Kidney (tissue), 14 donors: Measurements from ENCODE around the gene ATG16L2. TPM values are rescaled to one million over a fixed set of nuclear protein-coding genes. Genes with fewer than 3 reads are reported as not detected.

Experiments used
- DNase-seq, 5 donors: peaks; one replicate each; pipeline ENCODE4 v3.0.0-alpha.2; 2013 to 2020
- FAIRE-seq: peaks from 2 replicates; lab custom pipeline; 2012; peaks lifted over from hg19 to GRCh38; lab: Jason Lieb, UNC
- H3K27ac ChIP-seq, 2 donors: one replicate each; pipeline ENCODE4 v1.7.0; 2013; ENCODE audit warnings: low read depth in 2 of 2, low read length in 2 of 2, inconsistent platforms in 1 of 2
- H3K27me3 ChIP-seq: one replicate; pipeline ENCODE4 v1.7.1; 2013; ENCODE audit warnings: low read length, inconsistent platforms; ENCODE audit not compliant: control insufficient read depth, insufficient read depth
- H3K36me3 ChIP-seq, 3 donors: one replicate each; pipeline versions ENCODE4 v1.7.0 to v1.7.1; 2013; ENCODE audit warnings: low read length in 3 of 3, control low read depth in 1 of 3, inconsistent platforms in 1 of 3; ENCODE audit not compliant: insufficient read depth in 3 of 3, control insufficient read depth in 2 of 3
- H3K4me1 ChIP-seq, 3 donors: one replicate each; pipeline versions ENCODE4 v1.7.0 to v1.7.1; 2013; ENCODE audit warnings: low read length in 3 of 3, inconsistent platforms in 1 of 3, low read depth in 1 of 3; ENCODE audit not compliant: control insufficient read depth in 2 of 3, insufficient read depth in 2 of 3
- H3K4me3 ChIP-seq, 3 donors: one replicate each; pipeline versions ENCODE4 v1.7.0 to v1.8.1; 2013; ENCODE audit warnings: low read length in 3 of 3, control low read depth in 1 of 3, inconsistent platforms in 1 of 3
- H3K9ac ChIP-seq, 3 donors: one replicate each; pipeline versions ENCODE4 v1.7.0 to v1.7.1; 2013; ENCODE audit warnings: low read length in 3 of 3, control low read depth in 1 of 3, inconsistent platforms in 1 of 3
- H3K9me3 ChIP-seq, 3 donors: one replicate each; pipeline versions ENCODE4 v1.7.0 to v1.7.1; 2013; ENCODE audit warnings: low read length in 3 of 3, control low read depth in 1 of 3, inconsistent platforms in 1 of 3; ENCODE audit not compliant: control insufficient read depth in 2 of 3, insufficient read depth in 1 of 3
- intact Hi-C: fragments of 100-400 bp; cut with DNase I; formaldehyde crosslinking; loops from one replicate; pipeline ENCODE4 v1.11.1; 2022
- microRNA-seq: library from miRNA; unstranded; fragments of <30 nt; microRNA quantifications from one replicate; pipeline ENCODE4 v1.2.0, GENCODE V29; 2020
- polyA plus RNA-seq: library from polyadenylated mRNA; stranded (reverse); fragments of 350-450 nt; fragmentation: Illumina TruSeq; extraction: RNeasy Lipid Tissue Mini Kit (QIAGEN cat#74804); gene quantifications from one replicate; pipeline ENCODE4 v1.2.3, GENCODE V29; 2014; ENCODE audit warnings: low read depth, low replicate concordance; ENCODE audit not compliant: insufficient read depth
- total RNA-seq: library from RNA; stranded (reverse); fragmentation: NEBNext Ultra II Directional; extraction: Animal tissue kit (Norgen Biotek cat#: 25700); gene quantifications from one replicate; pipeline ENCODE4 v1.2.1, GENCODE V29; 2021
- TF ChIP-seq, protein P1 (sequence below): IDR thresholded peaks from 3 replicates; pipeline ENCODE4 v1.5.1; 2012; ENCODE audit warnings: mild to moderate bottlenecking, moderate library complexity, borderline replicate concordance; ENCODE audit not compliant: insufficient read depth; ENCODE audit errors: extremely low read depth
- donor health status: control.
- donor health status: control.
- donor health status: control.
- donor health status: control.
- donor health status: control.
- donor health status: DM: yes; HTN: yes; CAD: no.
- donor health status: Normal renal cell carcinoma (clear cell type).

The ATG16L2 gene
- total and polyA plus RNA-seq, 2 donors from 2014 or later, result 16.1 to 38.6 TPM

DNA sequence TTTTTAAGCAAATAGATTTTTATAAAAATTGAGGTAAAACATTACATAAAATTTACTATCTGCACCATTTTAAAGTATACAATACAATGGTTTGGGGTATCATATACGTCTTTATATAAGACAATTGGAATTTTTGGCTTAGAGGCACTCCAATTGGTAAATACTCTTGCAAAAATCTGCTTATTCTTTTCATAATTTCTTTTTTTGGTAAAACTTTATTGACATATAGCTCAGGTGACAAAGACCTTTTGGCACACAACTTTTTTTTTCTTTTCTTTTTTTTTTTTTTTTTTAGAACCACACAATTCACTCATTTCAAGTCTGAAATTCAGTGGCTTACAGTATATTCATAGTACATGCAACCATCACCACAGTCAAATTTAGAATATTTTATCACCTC lies 57.8 kb downstream of the ATG16L2 start:
- intact Hi-C loops, result no loop called here
- no peak overlapping the region for H3K27ac ChIP-seq
- FAIRE-seq (peak; percentile 19), DNase-seq (no peak)
- H3K27me3 ChIP-seq, result no peaks in the 10 kb centered on the region
- H3K9ac ChIP-seq, result no peak overlapping the region
- H3K36me3 ChIP-seq, result no peaks in the 10 kb centered on the region
- TF ChIP-seq, protein P1, sequence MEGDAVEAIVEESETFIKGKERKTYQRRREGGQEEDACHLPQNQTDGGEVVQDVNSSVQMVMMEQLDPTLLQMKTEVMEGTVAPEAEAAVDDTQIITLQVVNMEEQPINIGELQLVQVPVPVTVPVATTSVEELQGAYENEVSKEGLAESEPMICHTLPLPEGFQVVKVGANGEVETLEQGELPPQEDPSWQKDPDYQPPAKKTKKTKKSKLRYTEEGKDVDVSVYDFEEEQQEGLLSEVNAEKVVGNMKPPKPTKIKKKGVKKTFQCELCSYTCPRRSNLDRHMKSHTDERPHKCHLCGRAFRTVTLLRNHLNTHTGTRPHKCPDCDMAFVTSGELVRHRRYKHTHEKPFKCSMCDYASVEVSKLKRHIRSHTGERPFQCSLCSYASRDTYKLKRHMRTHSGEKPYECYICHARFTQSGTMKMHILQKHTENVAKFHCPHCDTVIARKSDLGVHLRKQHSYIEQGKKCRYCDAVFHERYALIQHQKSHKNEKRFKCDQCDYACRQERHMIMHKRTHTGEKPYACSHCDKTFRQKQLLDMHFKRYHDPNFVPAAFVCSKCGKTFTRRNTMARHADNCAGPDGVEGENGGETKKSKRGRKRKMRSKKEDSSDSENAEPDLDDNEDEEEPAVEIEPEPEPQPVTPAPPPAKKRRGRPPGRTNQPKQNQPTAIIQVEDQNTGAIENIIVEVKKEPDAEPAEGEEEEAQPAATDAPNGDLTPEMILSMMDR, result no peak
- H3K4me1 ChIP-seq, result no peaks in the 10 kb centered on the region
- no peak overlapping the region for H3K4me3 ChIP-seq
- no peaks in the 10 kb centered on the region for H3K9me3 ChIP-seq

DNA sequence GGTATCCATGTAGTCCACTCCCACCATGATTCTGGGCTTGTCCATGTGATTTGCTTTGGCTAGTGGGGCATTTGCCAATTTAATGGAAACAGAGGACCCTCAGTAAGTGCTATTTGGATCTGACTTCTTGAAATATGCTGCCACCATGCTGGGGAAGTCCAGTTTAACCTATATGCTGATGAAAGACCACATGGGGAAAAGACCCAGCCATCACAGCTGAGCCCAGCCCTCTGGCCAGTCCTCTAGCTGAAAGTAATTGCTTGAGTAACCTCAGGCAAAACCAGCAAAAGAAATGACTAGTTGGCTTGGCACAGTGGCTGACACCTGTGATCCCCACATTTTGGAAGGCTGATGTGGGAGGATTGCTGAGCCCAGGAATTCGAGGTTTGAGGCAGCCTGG lies 61.5 kb downstream of the ATG16L2 start:
- Histone ChIP-seq H3K27me3 (no peaks in the 10 kb centered on the region), H3K9me3 (no peaks in the 10 kb centered on the region), H3K4me1 (no peaks in the 10 kb centered on the region), H3K4me3 (no peak overlapping the region), H3K9ac (no peak overlapping the region), H3K36me3 (no peaks in the 10 kb centered on the region), H3K27ac (no peak overlapping the region)
- intact Hi-C loops, result no loop called here
- TF ChIP-seq, protein P1, result no peak
- FAIRE-seq (no peak), DNase-seq (no peak)

DNA sequence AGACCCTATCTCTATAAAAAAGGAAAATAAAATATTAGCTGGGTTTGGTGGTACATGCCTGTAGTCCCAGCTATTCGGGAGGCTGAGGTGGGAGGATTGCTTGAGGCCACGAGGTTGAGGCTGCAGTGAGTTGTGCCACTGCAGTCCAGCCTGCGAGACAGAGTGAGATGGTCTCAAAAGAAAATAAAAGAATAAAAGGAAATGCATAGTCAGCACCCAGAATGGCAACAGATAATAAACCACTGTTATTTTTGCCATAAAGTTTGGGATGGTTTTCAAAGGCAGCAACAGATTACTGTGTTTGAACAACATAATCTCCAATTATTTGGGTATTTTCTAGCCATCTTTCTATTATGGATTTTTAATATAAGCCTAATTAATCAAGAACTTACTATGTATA lies 61.9 kb downstream of the ATG16L2 start:
- no peak for FAIRE-seq
- DNase-seq, result no peak
- H3K4me1 ChIP-seq, result no peaks in the 10 kb centered on the region
- no peaks in the 10 kb centered on the region for H3K36me3 ChIP-seq
- no peak overlapping the region for H3K9ac ChIP-seq
- H3K9me3 ChIP-seq, result no peaks in the 10 kb centered on the region
- no peak overlapping the region for H3K4me3 ChIP-seq
- H3K27ac ChIP-seq, result no peak overlapping the region
- H3K27me3 ChIP-seq, result no peaks in the 10 kb centered on the region
- TF ChIP-seq, protein P1, result no peak
- intact Hi-C loops, result no loop called here

Small RNAs within 50 kb of the gene (microRNA-seq; reads per million reads assigned to microRNA genes)
- gene MIR4692, result not detected

Other genes starting within 250 kb of the ATG16L2 start
- 42.0 TPM for gene PDE2A, start 140.0 kb upstream of the ATG16L2 start, total RNA-seq
- gene PDE2A, start 140.0 kb upstream of the ATG16L2 start, polyA plus RNA-seq, result 12.6 TPM
- 80.8 TPM for gene ARAP1, start 62.0 kb upstream of the ATG16L2 start, total RNA-seq
- 58.2 TPM for gene ARAP1, start 62.0 kb upstream of the ATG16L2 start, polyA plus RNA-seq
- gene STARD10, start 20.4 kb upstream of the ATG16L2 start, total RNA-seq, result 40.7 TPM
- 127 TPM for gene STARD10, start 20.4 kb upstream of the ATG16L2 start, polyA plus RNA-seq